ENCODE data around the gene PCDH9. TPM values are rescaled to one million over a fixed set of nuclear protein-coding genes. Genes with fewer than 3 reads are reported as not detected.

Gene PCDH9
- total RNA-seq, 6 donors from 2014 or later, result 3.1 to 19.4 (median 7.8) TPM

DNA sequence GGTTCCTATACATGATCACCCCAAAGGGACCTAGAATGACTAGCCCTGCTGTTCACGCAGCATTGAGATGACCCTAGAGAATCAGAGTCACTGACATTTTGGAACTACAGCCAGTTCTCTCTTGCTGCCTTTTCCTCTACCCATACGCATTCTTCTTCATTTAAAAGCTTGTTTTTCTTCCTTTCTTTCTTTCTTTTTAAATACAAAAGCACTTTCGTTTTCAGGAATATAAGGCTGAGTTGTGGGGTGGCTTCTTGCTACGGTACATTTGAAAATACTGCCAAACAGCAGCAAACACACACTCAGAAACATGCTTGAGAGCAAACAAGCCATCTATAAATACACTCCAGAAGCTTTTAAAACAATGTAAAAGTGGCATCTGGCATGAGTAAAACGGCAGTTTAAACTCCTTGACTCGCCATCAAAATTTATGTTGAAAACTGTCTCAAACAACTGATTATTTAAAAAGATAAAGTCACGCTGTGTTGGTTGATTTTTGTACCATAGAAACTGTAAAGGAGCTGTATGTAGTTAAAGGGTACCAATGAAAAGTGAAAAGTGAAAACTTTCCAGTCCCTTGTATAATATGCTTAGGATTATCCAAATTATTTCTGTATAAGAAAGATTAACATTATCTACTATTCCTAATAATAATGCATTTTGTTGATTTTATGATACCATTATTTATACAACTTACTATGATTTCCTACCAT, 95.6 kb downstream of the PCDH9 start:
- no peak for ATAC-seq (ENCODE audit: low FRiP score in 2 of 2)
- TF ChIP-seq, protein P1, sequence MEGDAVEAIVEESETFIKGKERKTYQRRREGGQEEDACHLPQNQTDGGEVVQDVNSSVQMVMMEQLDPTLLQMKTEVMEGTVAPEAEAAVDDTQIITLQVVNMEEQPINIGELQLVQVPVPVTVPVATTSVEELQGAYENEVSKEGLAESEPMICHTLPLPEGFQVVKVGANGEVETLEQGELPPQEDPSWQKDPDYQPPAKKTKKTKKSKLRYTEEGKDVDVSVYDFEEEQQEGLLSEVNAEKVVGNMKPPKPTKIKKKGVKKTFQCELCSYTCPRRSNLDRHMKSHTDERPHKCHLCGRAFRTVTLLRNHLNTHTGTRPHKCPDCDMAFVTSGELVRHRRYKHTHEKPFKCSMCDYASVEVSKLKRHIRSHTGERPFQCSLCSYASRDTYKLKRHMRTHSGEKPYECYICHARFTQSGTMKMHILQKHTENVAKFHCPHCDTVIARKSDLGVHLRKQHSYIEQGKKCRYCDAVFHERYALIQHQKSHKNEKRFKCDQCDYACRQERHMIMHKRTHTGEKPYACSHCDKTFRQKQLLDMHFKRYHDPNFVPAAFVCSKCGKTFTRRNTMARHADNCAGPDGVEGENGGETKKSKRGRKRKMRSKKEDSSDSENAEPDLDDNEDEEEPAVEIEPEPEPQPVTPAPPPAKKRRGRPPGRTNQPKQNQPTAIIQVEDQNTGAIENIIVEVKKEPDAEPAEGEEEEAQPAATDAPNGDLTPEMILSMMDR (IDR thresholded peaks at IDR 0.05), result no peak
- TF ChIP-seq POLR2AphosphoS5 (IDR thresholded peaks at IDR 0.05) (no peak), POLR2A (IDR thresholded peaks at IDR 0.05) (no peak), EP300 (IDR thresholded peaks at IDR 0.05) (no peak)

DNA sequence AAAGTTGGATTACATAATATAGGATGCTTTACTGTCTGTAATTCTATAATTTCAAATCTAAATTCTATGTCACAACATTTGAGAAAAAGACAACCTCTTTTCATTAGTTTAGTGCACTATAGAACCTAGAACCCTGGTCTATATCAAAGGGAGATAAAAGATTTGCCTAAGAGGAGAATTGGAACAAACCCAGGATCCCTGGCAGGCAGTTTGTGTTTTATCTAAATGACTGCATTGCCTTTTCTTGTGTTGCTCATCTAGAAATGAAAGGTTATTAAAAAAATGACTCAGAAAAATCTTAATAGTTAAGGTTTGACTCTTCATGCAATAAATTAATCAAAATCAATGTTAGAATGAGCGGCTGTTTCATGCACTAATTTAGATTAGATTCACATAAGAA, 96.7 kb downstream of the PCDH9 start:
- ATAC-seq (ENCODE audit: low FRiP score in 2 of 2) (no peak), DNase-seq (no peak)
- Histone ChIP-seq H3K27ac (no peak overlapping the region), H3K36me3 (no peaks in the 10 kb centered on the region), H3K4me3 (no peak overlapping the region), H3K4me1 (no peaks in the 10 kb centered on the region), H3K27me3 (no peaks in the 10 kb centered on the region), H3K9me3 (no peaks in the 10 kb centered on the region)
- 93 to 98% methylated on average over 1 of the region's 1 CpG for WGBS, 2 donors
- TF ChIP-seq EP300 (IDR thresholded peaks at IDR 0.05) (no peak), POLR2AphosphoS5 (IDR thresholded peaks at IDR 0.05) (no peak), POLR2A (IDR thresholded peaks at IDR 0.05) (no peak)
- TF ChIP-seq, protein P1 (IDR thresholded peaks at IDR 0.05), result no peak

More for the DNA sequence above, 95.6 kb downstream of the PCDH9 start:
- Histone ChIP-seq H3K4me3 (peak overlapping the region in 3 of 4 donors; percentile 6 to 21 (median 17)), H3K27me3 (no peaks in the 10 kb centered on the region), H3K9me3 (no peaks in the 10 kb centered on the region), H3K4me1 (no peaks in the 10 kb centered on the region), H3K36me3 (no peaks in the 10 kb centered on the region), H3K27ac (no peak overlapping the region)
- WGBS, 2 donors, result 14 to 21% methylated on average over 7 of the region's 7 CpGs
- no peak for DNase-seq

DNA sequence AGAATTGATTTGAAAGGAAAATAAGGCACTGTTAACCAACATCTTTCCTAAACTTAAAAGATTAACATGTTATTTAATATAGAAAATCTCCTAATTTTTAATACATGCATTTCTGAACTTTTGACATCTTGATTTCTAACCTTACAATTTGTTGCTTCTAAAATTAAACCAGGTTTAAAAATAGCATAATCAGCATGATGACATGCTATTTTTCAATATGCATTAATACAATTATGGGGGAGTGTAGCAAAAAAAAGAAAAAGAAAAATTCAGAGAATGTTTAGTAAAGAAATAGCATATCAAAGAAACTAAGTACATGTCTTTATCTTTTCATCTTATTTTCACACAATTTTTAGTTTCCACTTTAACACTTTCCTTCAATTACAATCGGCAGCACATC, 98.7 kb downstream of the PCDH9 start:
- DNase-seq (no peak), ATAC-seq (ENCODE audit: low FRiP score in 2 of 2) (no peak)
- Histone ChIP-seq H3K36me3 (no peaks in the 10 kb centered on the region), H3K4me1 (no peaks in the 10 kb centered on the region), H3K9me3 (no peaks in the 10 kb centered on the region), H3K27me3 (no peaks in the 10 kb centered on the region), H3K27ac (no peak overlapping the region), H3K4me3 (no peak overlapping the region)
- 75 to 96% methylated on average over 1 of the region's 1 CpG for WGBS, 2 donors
- TF ChIP-seq, protein P1 (IDR thresholded peaks at IDR 0.05), result no peak
- no peak for TF ChIP-seq EP300 (IDR thresholded peaks at IDR 0.05)
- no peak for TF ChIP-seq POLR2AphosphoS5 (IDR thresholded peaks at IDR 0.05)
- no peak for TF ChIP-seq POLR2A (IDR thresholded peaks at IDR 0.05)

DNA sequence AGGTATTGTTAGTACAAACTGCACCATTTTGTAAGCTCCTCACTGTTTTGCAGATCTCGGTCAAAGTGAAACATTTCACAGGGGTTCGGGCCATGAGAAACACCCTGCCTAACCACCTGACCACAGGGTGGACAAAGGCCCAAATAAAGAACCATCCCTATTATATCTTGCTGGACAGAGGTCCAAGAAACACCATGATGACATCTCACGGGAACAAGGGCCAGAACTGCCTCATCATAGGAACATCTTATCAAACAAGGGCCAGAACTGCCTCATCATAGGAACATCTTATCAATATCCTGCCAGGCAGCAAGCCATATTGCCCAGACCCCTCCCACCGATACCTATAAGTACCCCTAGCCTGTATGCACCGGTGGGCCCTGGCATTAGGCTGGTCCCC, 99.7 kb downstream of the PCDH9 start:
- WGBS, 2 donors, result 74 to 90% methylated on average over 4 to 5 of the region's 5 CpGs
- no peak for TF ChIP-seq POLR2AphosphoS5 (IDR thresholded peaks at IDR 0.05)
- TF ChIP-seq POLR2A (IDR thresholded peaks at IDR 0.05), result no peak
- TF ChIP-seq, protein P1 (IDR thresholded peaks at IDR 0.05), result no peak
- TF ChIP-seq EP300 (IDR thresholded peaks at IDR 0.05), result no peak
- Histone ChIP-seq H3K36me3 (no peaks in the 10 kb centered on the region), H3K4me1 (no peaks in the 10 kb centered on the region), H3K27ac (no peak overlapping the region), H3K4me3 (no peak overlapping the region), H3K27me3 (no peaks in the 10 kb centered on the region), H3K9me3 (no peaks in the 10 kb centered on the region)
- ATAC-seq (ENCODE audit: low FRiP score in 2 of 2) (no peak), DNase-seq (no peak)

DNA sequence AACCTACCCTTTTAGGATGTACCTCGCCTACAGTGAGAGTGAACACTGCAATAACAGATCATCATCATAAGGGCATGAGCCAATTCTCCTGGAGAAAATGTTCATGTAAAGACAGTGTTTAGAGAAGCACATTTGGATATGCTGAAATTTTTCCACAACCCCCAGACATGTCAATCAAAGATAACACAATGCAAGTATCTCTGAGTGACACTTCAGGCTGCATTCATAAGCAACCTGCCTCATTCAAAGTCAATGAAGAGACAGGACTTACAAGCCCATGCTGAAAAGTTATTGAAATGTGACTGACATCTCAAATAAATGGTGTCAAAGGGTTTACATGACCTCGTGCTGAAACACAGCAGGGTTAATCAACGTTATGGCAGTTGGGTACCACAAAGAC, 102.0 kb downstream of the PCDH9 start:
- no peaks in the 10 kb centered on the region for H3K9me3 ChIP-seq
- no peaks in the 10 kb centered on the region for H3K4me1 ChIP-seq
- no peak for DNase-seq
- no peak for ATAC-seq (ENCODE audit: low FRiP score in 2 of 2)
- WGBS, 2 donors, result 81 to 83% methylated on average over 3 of the region's 3 CpGs
- TF ChIP-seq POLR2A (IDR thresholded peaks at IDR 0.05), result no peak
- TF ChIP-seq EP300 (IDR thresholded peaks at IDR 0.05), result no peak
- TF ChIP-seq, protein P1 (IDR thresholded peaks at IDR 0.05), result no peak
- no peak for TF ChIP-seq POLR2AphosphoS5 (IDR thresholded peaks at IDR 0.05)
- no peaks in the 10 kb centered on the region for H3K36me3 ChIP-seq
- no peaks in the 10 kb centered on the region for H3K27me3 ChIP-seq
- H3K27ac ChIP-seq, result no peak overlapping the region
- no peak overlapping the region for H3K4me3 ChIP-seq

All from upper lobe of left lung (tissue), 6 donors.